ENCODE data around the gene TTBK2.

GRCh38 chr15:42786978-42787377, 133.6 kb downstream of the TTBK2 start:
- TF ChIP-seq CTCF (IDR thresholded peaks at IDR 0.05) (no peak), POLR2A (IDR thresholded peaks at IDR 0.05) (no peak)

All from body of pancreas (tissue), 4 donors.